ENCODE measurements around the gene VPS16.
"Not testable (repeated sequence)": the region's sequence is repeated elsewhere in the genome, so short reads cannot be mapped to it uniquely, and the experiment has no call there.

VPS16 gene

GRCh38 chr20:2871661-2872458 is 31.3 kb downstream of the VPS16 start:
- DNase-seq (ENCODE audit: low read depth), result peak; percentile 26

- DNase-seq (ENCODE audit: low read depth), result peak; percentile 71
These were observed 32.0 kb downstream of the VPS16 start for GRCh38 chr20:2872459-2873009.

GRCh38 chr20:2873010-2873746 is 32.6 kb downstream of the VPS16 start, which contains the start of gene PTPRA:
Gene PTPRA (plus strand): TSS chr20:2873481. CDS start chr20:2964278, 90,797 bp downstream.
- peak; percentile 88 for DNase-seq (ENCODE audit: low read depth)

GRCh38 chr20:2873747-2874041 is 33.1 kb downstream of the VPS16 start:
- peak; percentile 45 for DNase-seq (ENCODE audit: low read depth)

- DNase-seq (ENCODE audit: low read depth), result no peak
These were observed 33.9 kb downstream of the VPS16 start for GRCh38 chr20:2874456-2874855.

GRCh38 chr20:2875690-2876203 is 35.2 kb downstream of the VPS16 start:
- DNase-seq (ENCODE audit: low read depth), result no peak

GRCh38 chr20:2878515-2878914 is 38.0 kb downstream of the VPS16 start:
- no peak for DNase-seq (ENCODE audit: low read depth)

- no peak for DNase-seq (ENCODE audit: low read depth)
These were observed 38.6 kb downstream of the VPS16 start for GRCh38 chr20:2879146-2879545.

- no peak for DNase-seq (ENCODE audit: low read depth)
These were observed 40.1 kb downstream of the VPS16 start for GRCh38 chr20:2880650-2881049.

GRCh38 chr20:2883726-2884637 is 43.4 kb downstream of the VPS16 start:
- DNase-seq (ENCODE audit: low read depth), result no peak

GRCh38 chr20:2887715-2888114 is 47.2 kb downstream of the VPS16 start:
- DNase-seq (ENCODE audit: low read depth), result no peak

GRCh38 chr20:2888224-2888955 is 47.8 kb downstream of the VPS16 start:
- no peak for DNase-seq (ENCODE audit: low read depth)

GRCh38 chr20:2889209-2889608 is 48.7 kb downstream of the VPS16 start:
- DNase-seq (ENCODE audit: low read depth), result no peak

- no peak for DNase-seq (ENCODE audit: low read depth)
These were observed 49.3 kb downstream of the VPS16 start for GRCh38 chr20:2889797-2890196.

GRCh38 chr20:2890742-2891141 is 50.2 kb downstream of the VPS16 start:
- no peak for DNase-seq (ENCODE audit: low read depth)

- no peak for DNase-seq (ENCODE audit: low read depth)
These were observed 50.8 kb downstream of the VPS16 start for GRCh38 chr20:2891343-2891742.

- DNase-seq (ENCODE audit: low read depth), result no peak
These were observed 51.8 kb downstream of the VPS16 start for GRCh38 chr20:2892376-2892775.

GRCh38 chr20:2894221-2894620 is 53.7 kb downstream of the VPS16 start:
- DNase-seq (ENCODE audit: low read depth), result no peak

GRCh38 chr20:2895154-2895553 is 54.6 kb downstream of the VPS16 start:
- not testable (repeated sequence) for DNase-seq (ENCODE audit: low read depth)

GRCh38 chr20:2899243-2899642 is 58.7 kb downstream of the VPS16 start:
- DNase-seq (ENCODE audit: low read depth), result no peak

All from activated T-cell treated with anti-CD3 and anti-CD28 coated beads for 24 hours (primary cell).